HL-60/S4 (cell line): ENCODE data around the gene CPSF2.
"Not testable (repeated sequence)": the region's sequence is repeated elsewhere in the genome, so short reads cannot be mapped to it uniquely, and the experiment has no call there.

Experiments
- in situ Hi-C: fragments of 300-500 bp; cut with MboI; formaldehyde crosslinking; loops from 2 replicates; pipeline ENCODE4 v1.14.3; 2022; ENCODE audit warnings: low sequenced_read_pairs

CPSF2 gene

DNA sequence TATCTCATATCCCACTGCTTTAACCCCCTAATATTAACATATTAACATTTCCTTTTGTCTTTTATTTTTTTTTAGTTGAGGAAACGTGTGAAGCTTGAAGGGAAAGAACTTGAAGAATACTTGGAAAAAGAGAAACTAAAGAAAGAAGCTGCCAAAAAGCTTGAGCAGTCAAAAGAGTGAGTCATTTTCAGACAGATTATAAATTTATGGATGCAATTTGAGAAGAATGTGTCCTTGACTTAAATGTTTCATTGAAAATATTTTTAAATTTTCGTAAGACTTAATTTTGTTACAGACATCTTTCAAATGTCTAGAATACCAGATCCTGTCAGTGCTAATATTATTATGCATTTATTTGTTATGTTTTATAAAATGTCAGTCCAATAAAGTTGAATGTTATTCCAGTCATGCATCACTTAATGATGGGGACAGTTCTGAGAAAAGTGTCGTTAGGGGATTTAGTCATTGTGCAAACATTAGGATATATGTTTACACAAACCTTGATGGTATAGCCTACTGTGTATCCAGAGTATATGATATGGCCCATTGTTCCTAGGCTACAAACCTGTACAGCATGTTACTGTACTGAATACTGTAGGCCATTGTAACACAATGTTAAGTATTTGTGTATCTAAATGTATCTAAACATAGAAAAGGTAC, 32.6 kb downstream of the CPSF2 start:
- in situ Hi-C loops, result no loop called here

DNA sequence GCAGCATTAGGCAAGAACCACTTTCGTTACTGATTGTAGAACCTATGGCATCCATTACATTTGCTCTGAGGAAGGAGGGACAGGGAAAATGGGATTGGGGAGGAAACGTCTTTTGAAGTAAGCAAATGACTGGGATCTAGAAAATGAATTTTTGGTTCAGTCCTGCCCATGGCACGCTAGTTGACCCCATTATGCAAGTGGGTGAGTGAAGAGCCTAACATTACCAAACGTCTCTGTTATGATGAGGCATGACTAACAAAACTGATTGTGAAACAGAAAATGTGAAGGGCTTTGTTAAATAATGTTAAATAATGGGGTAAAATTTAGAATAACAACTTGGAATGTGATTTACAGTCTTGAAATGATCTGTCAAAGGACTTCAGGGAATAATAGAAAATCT, 38.9 kb downstream of the CPSF2 start:
- in situ Hi-C loops, result no loop called here

DNA sequence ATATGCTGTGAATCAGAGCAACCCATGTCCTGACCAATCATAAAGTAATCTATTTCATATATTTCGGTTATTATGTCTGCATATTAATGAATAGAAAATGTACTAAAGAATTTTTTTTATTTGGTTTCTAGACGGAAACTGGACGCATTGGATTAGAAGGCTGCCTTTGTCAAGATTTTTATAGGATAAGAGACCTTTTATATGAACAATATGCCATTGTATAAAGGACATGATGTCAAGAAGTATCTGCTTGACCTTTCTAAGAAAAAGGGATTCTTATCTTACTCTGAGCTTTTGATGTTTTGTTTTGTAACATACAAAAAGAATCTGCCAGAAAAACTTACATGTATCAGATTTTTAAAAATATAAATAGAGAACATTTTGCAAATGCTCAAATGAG, 39.8 kb downstream of the CPSF2 start:
- in situ Hi-C loops, result no loop called here

DNA sequence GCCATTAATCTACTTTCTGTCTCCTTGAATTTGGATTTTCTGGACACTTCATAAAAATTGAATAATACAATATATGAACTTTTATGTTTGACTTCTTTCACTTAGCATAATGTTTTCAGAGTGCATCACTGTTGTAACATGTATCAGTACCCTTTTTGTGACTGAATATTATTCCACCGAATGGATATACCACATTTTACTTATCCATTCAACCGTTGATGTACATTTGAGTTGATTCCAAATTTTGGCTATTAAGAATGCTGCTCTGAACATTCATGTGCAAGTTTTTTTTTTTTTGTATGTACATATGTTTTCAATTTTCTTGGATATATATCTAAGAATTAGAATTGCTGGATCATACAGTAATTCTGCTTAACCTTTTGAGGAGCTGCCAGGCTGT, 43.2 kb downstream of the CPSF2 start:
- in situ Hi-C loops, result no loop called here

DNA sequence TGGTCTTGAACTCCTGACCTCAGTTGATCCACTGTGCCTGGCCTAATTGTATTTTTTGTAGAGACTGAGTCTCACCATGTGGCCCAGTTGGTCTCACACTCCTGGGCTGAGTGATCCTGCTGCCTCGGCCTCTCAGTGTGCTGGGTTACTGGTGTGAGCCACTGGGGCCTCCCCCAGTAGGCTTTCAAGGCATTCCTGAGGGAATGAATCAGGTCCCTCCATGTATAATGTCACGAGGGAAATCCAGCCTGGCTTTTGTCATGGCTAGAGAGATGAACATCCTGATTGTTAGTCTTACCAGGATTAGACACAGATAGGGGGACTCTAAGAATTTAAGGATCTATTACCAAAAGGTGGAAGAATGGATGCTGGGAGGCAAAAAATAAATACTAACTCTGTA, 51.9 kb downstream of the CPSF2 start:
- in situ Hi-C loops, result no loop called here

DNA sequence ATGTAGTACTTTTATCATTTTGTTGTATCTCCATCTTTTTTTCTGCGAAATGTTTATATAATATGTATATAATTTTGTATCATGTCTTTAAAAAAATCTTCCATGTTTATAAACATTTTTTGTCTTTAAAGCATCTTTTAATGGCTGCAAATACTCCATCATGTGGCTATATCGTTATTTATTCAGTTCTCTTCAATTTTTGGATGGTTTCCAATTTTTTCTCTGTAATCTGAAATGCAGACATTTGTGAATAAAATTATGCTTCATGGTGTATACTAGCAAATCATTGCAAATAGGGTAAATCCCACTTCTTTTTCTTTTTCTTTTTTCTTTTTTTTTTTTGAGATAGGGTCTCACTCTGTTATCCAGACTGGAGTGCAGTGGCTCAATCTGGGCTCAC, 54.0 kb downstream of the CPSF2 start:
- in situ Hi-C loops, result no loop called here

DNA sequence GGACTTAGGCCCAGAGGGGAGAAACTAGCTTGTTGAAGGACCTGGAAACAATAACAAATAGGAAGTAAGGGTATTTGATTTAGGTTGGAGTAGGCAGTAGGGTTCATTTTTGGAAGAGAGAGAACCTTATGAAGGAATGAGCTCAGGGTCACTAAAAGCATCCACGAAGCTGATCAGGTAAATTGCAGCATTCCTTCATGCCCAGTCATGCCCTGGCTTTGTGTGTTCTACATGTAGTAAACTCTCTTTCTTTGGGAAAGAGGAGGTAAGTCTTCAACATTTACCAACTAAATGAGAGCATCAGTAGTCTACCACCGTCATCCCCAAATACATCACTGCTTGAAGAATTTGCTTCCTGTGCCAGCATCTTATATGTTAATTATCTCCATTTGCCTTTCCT, 54.7 kb downstream of the CPSF2 start:
- in situ Hi-C loops, result no loop called here

DNA sequence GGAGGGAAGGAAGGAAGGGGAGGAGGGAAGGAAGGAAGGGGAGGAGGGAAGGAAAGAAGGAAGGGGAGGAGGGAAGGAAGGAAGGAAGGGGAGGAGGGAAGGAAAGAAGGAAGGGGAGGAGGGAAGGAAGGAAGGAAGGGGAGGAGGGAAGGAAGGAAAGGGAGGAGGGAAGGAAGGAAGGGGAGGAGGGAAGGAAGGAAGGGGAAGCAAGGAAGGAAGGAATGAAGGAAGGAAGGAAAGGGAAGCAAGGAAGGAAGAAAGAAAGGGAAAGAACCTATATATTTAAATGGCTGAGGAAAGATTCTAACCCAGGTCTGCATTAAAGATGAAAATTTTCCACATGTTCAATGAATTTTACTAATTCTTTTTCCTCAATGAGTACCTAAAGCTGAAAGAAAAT, 57.4 kb downstream of the CPSF2 start:
- in situ Hi-C loops, result not testable (repeated sequence)

DNA sequence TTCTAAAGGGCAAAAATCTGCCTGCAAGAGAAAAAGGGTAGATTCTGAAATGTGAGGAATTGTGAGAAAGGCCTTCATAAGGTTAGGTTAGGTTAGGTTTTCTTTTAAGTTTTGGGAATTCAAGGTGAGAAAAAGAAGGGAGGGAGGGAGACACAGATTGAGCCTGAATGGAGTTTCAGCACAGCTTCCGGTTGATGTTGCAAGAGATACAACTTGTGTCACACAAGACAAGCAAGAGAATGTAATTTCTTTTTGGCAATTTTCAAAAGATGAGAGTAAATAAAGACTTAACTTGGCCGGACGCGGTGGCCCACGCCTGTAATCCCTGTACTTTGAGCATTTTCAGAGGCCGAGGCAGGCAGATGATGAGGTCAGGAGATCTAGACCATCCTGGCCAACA, 63.8 kb downstream of the CPSF2 start:
- in situ Hi-C loops, result no loop called here

DNA sequence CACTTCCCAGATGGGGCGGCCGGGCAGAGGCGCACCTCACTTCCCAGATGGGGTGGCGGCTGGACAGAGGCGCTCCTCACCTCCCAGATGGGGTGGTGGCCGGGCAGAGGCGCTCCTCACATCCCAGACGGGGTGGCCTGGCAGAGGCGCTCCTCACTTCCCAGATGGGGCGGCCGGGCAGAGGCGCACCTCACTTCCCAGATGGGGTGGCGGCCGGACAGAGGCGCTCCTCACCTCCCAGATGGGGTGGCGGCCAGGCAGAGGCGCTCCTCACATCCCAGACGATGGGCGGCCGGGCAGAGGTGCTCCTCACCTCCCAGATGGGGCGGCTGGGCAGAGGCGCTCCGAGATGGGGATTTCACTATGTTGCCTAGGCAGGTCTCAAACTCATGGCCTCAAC, 65.8 kb downstream of the CPSF2 start:
- in situ Hi-C loops, result not testable (repeated sequence)

DNA sequence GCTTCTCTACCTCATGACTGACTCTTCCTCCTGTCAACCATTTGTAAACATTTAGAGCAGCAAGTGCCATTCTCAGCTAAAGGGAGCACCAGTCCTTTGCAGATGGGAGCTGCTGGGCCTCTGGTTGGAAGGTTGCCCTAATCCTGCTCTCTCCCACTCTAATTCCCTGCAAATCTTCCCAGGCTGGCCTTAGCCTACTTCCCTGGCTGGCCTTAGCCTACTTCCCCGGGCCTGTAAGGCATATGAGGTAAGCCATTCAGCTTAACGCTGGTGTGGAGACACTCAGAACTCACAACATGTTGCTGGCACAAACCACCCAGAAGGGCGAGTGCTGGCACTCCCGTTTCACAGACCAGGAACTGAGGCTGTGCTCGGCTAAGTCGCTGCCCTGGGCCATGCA, 69.0 kb downstream of the CPSF2 start:
- in situ Hi-C loops, result no loop called here

DNA sequence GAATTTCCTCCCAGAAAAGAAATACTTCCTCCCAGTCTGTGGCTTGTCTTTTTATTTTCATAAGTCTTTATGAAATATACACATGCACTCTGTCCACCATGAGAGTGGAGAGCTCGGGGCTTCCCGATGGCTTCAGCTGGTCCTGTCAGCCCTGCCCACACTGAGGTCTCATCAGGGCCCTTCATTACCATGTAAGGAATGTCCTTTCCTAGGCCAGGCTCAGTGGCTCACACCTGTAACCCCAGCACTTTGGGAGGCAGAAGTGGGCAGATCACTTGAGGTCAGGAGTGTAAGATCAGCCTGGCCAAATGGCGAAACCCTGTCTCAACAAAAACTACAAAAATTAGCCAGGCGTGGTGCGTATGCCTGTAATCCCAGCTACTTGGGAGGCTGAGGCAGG, 77.0 kb downstream of the CPSF2 start:
- in situ Hi-C loops, result no loop called here

DNA sequence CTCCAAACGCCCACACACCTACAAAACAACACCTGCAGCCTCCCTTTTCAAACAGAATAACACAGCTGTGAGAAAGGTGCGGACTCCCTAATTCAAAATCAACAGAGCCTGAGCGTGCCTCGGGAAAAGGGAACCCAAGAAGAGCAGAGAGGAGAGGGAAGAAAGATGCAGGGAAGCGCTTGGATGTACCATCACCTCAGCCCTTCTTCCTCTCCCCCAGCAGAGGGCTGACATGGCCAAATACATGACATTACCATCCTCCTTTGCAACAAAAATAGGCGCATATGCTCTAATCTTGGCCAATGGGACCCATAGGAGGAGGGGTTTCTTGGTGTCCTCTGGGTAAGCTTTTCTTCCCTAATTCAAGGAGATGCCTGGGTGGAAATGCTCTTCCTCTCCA, 78.0 kb downstream of the CPSF2 start:
- in situ Hi-C loops, result no loop called here

DNA sequence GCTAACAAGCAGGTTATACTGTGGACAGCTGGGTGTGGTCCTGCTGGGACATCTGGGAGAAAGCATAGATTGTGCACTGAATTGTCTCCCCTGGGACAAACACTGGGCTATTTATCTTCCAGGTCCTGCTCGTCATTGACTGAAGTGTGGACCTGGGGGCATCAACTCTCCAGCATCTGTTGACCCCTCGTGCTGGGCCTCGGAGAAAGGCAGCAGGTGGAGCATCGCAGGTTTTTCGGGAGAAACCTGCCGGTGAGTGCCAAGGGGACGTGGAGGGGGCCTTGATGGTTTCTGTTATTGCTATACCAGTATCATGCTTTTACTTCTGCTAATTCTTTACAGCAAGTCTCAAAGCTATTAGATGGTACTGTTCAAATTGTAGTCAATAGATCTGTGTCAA, 81.3 kb downstream of the CPSF2 start:
- in situ Hi-C loops, result no loop called here

DNA sequence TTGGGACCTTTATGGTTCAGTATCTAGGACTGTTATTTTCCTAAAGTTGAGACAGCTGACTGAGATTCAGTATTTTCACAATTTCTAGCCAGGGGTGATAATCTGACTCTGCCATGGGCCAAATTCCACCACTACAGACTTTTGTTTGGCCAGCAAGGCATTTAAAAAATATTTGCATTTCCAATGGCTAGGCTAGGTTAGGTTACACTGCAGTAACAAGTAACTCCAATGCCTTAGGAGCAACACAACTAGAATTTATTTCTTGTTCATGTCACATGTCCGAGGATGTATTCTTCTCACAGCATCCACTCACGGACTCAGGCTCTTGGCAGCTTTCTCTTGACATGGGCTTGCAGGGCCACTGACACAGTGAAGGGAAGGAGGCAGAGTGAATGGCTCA, 83.0 kb downstream of the CPSF2 start:
- in situ Hi-C loops, result no loop called here

DNA sequence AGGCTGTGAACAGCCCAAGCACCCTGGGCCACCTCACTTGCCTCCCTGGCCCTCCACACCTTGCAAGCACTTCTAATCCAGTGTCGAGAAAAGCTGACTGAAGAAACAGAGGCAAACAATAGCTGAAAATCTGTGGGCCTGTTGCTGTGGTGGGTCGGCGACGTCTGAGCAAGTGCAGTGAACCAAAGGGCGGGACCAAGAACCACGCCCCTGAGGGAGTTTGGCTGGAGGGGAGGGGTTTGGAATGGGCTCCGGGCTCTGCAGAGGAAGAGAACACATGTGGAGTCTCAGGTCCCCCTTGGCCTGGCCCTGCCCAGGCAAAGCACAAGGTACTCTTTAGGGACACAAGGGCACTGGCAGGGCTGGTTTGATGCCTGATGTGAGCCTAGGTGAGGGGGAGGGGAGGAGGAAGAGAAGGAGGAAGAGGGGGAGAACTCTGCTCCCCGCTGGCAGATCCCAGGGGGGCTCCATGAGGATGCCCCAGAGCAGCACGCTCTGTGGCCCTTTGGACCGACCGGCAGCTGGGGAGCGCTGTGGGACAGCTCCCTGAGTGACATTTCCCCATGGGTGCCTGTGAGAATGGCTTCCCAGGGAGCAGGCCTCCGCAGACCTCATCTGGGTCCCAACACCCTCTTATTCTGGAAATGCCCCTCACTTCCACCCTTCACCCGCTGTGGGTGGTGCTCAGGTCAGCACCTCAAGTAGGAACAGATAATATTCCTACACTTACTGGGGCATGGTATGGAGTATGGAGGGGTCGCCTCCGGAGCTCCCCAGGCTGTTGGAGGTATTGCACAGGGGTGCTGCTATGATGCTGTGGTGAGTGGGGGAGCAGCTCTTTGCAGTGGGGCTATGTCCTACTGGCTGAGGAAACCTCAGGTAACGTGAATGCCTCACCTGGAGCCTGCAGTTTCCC, 85.5 kb downstream of the CPSF2 start:
- in situ Hi-C loops, result no loop called here

DNA sequence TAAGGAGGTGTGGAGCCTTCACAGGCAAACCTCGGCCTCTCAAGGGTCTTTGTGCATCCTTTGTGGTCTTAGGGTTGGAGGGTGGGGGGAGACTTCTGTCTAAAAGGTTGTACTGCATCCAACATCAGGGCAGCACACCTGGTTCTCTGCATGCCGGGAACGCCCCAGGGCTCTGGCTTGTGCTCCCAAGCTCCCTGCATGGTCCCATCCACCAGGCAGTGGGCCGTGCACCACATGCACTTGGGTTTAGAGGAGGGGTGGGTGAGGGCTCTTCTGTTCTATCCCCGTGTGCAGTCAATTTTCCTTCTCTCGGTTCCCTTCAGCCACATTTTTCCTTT, 86.1 kb downstream of the CPSF2 start:
- in situ Hi-C loops, result no loop called here

DNA sequence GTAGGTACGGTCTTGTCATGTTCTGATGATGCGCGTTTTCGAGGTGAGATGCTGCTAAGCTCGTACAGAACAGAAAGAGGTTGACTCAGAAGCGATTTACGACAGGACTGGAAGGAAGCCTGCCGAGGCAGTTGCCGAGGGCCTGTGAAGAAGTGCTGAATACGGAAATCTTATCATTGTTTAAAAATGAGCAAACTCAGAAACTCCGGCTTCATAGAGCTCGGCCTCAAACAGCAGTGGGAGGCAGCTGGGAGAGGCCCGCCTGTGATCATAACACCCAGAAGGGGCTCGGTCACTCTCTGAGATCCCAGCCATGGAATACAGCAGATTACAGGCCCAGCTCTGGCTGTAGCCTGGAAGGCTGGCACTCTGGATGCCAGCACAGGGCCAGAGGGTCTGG, 87.4 kb downstream of the CPSF2 start:
- in situ Hi-C loops, result no loop called here

DNA sequence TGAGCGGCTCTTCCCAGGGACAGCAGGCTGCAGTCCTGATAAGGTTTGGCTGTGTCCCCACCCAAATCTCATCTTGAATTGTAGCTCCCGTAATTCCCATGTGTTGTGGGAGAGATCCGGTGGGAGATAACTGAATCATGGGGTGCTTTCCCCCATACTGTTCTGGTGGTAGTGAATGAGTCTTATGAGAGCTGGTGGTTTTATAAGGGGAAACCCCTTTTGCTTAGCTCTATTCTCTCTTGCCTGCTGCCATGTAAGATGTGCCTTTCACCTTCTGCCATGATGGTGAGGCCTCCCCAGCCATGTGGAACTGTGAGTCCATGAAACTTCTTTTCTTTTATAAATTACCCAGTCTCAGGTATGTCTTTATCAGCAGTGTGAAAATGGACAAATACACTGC, 91.4 kb downstream of the CPSF2 start:
- in situ Hi-C loops, result not testable (repeated sequence)

DNA sequence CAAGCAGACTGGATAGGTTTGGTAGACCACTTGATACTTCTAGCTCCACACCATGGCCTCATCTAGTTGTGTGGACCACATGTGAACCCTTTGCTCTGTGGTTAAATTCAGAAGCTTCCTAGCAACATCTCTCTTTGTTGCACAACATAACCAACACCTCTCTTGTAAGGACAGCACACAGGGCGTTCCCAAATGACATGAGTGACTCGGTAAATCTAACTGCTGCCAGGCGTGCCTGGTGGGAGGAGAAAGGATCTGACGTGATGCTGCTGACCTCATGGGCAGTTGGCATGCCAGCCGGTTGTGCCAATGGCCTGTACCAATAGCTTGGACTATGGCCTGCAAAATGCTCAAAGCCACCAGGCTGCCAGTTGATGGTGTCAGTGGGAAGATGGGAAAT, 93.8 kb downstream of the CPSF2 start:
- in situ Hi-C loops, result no loop called here

DNA sequence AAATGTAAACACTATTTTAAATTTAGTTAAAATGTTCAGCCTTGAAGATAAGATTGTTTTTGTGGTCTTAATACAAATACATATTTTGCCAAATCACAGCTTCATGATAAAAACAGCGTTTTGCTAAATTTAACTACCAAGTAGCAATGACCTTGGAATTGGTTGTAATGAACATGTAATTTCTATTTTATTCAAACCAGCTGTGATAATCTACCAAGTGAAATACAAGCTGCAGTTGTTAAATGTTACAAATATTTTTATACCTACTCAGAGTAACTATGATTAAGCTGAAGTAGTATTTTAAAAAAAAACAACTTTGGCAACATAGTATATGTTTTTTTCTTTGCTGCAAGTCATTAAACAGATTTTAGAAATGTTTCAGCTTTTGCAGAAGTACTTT, 96.2 kb downstream of the CPSF2 start:
- in situ Hi-C loops, result no loop called here
